Neural progenitor cell (in vitro differentiated cells): ENCODE results near the gene ANTXRL. TPM values are rescaled to one million over a fixed set of nuclear protein-coding genes. Genes with fewer than 3 reads are reported as not detected.

Source experiments
- DNase-seq: peaks from one replicate; pipeline ENCODE4 v3.0.0-alpha.2; 2016; ENCODE audit warnings: low spot score
- H2AFZ ChIP-seq: fragments of 200-600 bp; sonication (generic); replicated peaks from 2 replicates; pipeline ENCODE4 v1.6.1; 2016; ENCODE audit warnings: antibody characterized with exemption
- H3F3A ChIP-seq: fragments of 200-600 bp; sonication (generic); 2 replicates; pipeline ENCODE4 v1.6.1; 2016; ENCODE audit warnings: antibody characterized with exemption, low read depth
- H3K27ac ChIP-seq: fragments of 200-600 bp; sonication (generic); 2 replicates; pipeline ENCODE4 v1.5.1; 2016; ENCODE audit warnings: mild to moderate bottlenecking
- H3K27me3 ChIP-seq: fragments of 200-600 bp; sonication (generic); 2 replicates; pipeline ENCODE4 v1.6.1; 2016; ENCODE audit warnings: mild to moderate bottlenecking, moderate library complexity
- H3K36me3 ChIP-seq: fragments of 200-600 bp; sonication (generic); 2 replicates; pipeline ENCODE4 v1.5.1; 2016
- H3K4me1 ChIP-seq: fragments of 200-600 bp; sonication (generic); 2 replicates; pipeline ENCODE4 v1.6.1; 2016; ENCODE audit warnings: mixed run types
- H3K4me2 ChIP-seq: fragments of 200-600 bp; sonication (generic); 2 replicates; pipeline ENCODE4 v1.6.1; 2016
- H3K4me3 ChIP-seq: fragments of 200-600 bp; sonication (generic); 2 replicates; pipeline ENCODE4 v1.5.1; 2016
- H3K79me2 ChIP-seq: fragments of 200-600 bp; sonication (generic); 2 replicates; pipeline ENCODE4 v1.6.1; 2016; ENCODE audit warnings: low read depth
- H3K9ac ChIP-seq: fragments of 200-600 bp; sonication (generic); 2 replicates; pipeline ENCODE4 v1.6.1; 2016
- H3K9me3 ChIP-seq: fragments of 200-600 bp; sonication (generic); 2 replicates; pipeline ENCODE4 v1.5.1; 2016; ENCODE audit warnings: low read depth
- H4K20me1 ChIP-seq: fragments of 200-600 bp; sonication (generic); 2 replicates; pipeline ENCODE4 v1.6.1; 2016; ENCODE audit warnings: low read depth
- H3K27ac Mint-ChIP-seq: 3 replicates; pipeline ENCODE4 v1.8.0; 2021; ENCODE audit warnings: mixed read lengths
- H3K27me3 Mint-ChIP-seq: 2 replicates; pipeline ENCODE4 v1.8.0; 2022; ENCODE audit warnings: low read depth, mild to moderate bottlenecking, inconsistent platforms, moderate library complexity, mixed read lengths; ENCODE audit not compliant: insufficient read depth
- H3K36me3 Mint-ChIP-seq: 3 replicates; pipeline ENCODE4 v1.8.0; 2021; ENCODE audit warnings: mixed read lengths
- H3K4me1 Mint-ChIP-seq: 3 replicates; pipeline ENCODE4 v1.8.0; 2021; ENCODE audit warnings: mixed read lengths
- H3K4me3 Mint-ChIP-seq: 3 replicates; pipeline ENCODE4 v1.8.0; 2021; ENCODE audit warnings: mild to moderate bottlenecking, moderate library complexity, mixed read lengths
- H3K9me3 Mint-ChIP-seq: 3 replicates; pipeline ENCODE4 v1.8.0; 2020; ENCODE audit warnings: mixed read lengths
- CTCF ChIP-seq: fragments of 200-600 bp; sonication (generic); IDR thresholded peaks from 2 replicates; pipeline ENCODE4 v1.5.1; 2017; ENCODE audit warnings: antibody characterized with exemption, mild to moderate bottlenecking
- EZH2 ChIP-seq: fragments of 200-600 bp; sonication (generic); IDR thresholded peaks from 2 replicates; pipeline ENCODE4 v1.6.1; 2017; ENCODE audit warnings: antibody characterized with exemption, mild to moderate bottlenecking, moderate library complexity
- EZH2phosphoT487 ChIP-seq: fragments of 200-600 bp; sonication (generic); IDR thresholded peaks from 2 replicates; pipeline ENCODE4 v1.6.1; 2017; ENCODE audit warnings: antibody characterized with exemption
- total RNA-seq: library from RNA; depleted of rRNA; stranded (reverse); fragments of >200 nt; gene quantifications from 2 replicates; pipeline ENCODE4 v1.2.3, GENCODE V29; 2015; ENCODE audit warnings: low replicate concordance

ANTXRL gene
- total RNA-seq, 1 donor from 2014 or later = not detected

DNA sequence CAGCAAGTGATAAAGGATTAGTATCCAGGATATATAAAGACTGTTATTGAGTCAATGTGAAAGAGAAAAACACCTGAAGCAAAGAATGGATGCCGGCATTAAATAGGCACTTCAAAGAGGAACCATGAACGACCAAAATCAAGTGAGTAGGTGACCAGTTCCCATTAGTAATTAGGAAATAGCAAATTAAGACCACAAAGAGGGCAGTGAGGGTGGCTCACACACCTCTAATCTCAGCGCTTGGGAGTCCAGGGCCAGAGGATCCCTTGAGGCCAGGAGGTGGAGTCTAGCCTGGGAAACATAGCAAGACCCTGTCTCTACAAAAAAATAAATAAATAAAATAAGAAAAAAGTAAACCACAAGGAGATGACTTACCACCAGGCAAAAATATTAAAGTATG lies 1.5 kb upstream of the ANTXRL start:
- Histone ChIP-seq H2AFZ (no peak overlapping the region), H4K20me1 (peaks cover 24% of the 10 kb centered on the region), H3K4me2 (peak overlapping the region; percentile 86), H3K27ac (no peak overlapping the region), H3F3A (peaks cover 7% of the 10 kb centered on the region), H3K4me1 (peaks cover 7% of the 10 kb centered on the region), H3K9ac (no peak overlapping the region), H3K27me3 (peaks cover 79% of the 10 kb centered on the region), H3K9me3 (no peaks in the 10 kb centered on the region), H3K79me2 (no peaks in the 10 kb centered on the region), H3K36me3 (no peaks in the 10 kb centered on the region), H3K4me3 (peak overlapping the region; percentile 69)
- Mint-ChIP-seq H3K9me3 (no peaks in the 10 kb centered on the region), H3K36me3 (no peaks in the 10 kb centered on the region), H3K4me1 (peaks cover 11% of the 10 kb centered on the region), H3K27me3 (peaks cover 35% of the 10 kb centered on the region), H3K27ac (no peak overlapping the region), H3K4me3 (peak overlapping the region; percentile 82)
- no peak for DNase-seq
- TF ChIP-seq EZH2 (no peak), CTCF (no peak), EZH2phosphoT487 (no peak)

DNA sequence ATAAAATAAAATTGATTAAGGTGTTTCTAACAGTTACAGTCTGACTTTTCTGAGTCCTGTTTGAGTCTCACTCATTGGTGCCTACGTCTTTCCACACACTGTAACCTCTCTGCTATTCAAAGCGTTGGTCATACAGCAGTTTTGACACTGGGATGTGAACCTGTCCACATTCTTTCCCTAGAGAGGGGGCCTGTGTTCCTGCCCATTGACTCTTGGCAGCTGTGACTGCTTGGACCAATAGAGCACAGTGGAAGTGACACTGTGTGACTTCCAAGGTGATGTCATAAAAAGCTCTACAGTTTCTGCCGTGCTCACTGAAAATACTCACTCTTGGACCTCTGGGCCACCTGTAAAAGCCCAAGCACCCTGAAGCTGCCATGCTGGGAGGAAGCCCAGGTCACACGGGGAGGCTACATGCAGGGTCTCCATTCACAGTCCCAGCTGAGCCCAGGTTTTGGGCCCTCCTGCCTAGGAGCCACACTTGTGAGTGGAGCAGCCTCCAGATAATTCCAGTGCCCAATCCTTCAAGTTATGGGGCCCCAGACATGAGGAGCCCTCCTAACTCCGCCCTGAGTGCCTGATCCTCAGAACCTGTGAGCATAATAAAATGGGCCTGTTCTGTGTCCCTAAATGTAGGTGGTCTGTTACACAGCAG lies 704 bp upstream of the ANTXRL start:
- Mint-ChIP-seq H3K4me1 (peaks cover 11% of the 10 kb centered on the region), H3K27me3 (peaks cover 35% of the 10 kb centered on the region), H3K27ac (no peak overlapping the region), H3K9me3 (no peaks in the 10 kb centered on the region), H3K36me3 (no peaks in the 10 kb centered on the region), H3K4me3 (peak overlapping the region; percentile 30)
- no peak overlapping the region for H3K9ac ChIP-seq
- no peaks in the 10 kb centered on the region for H3K79me2 ChIP-seq
- no peak for DNase-seq
- H2AFZ ChIP-seq = no peak overlapping the region
- no peak overlapping the region for H3K4me2 ChIP-seq
- no peaks in the 10 kb centered on the region for H3K36me3 ChIP-seq
- no peak for TF ChIP-seq EZH2
- no peak for TF ChIP-seq CTCF
- TF ChIP-seq EZH2phosphoT487 = no peak
- peaks cover 71% of the 10 kb centered on the region for H3K27me3 ChIP-seq
- H3K9me3 ChIP-seq = no peaks in the 10 kb centered on the region
- no peak overlapping the region for H3K4me3 ChIP-seq
- peaks cover 7% of the 10 kb centered on the region for H3F3A ChIP-seq
- H4K20me1 ChIP-seq = peaks cover 24% of the 10 kb centered on the region
- no peak overlapping the region for H3K27ac ChIP-seq
- peaks cover 7% of the 10 kb centered on the region for H3K4me1 ChIP-seq

GRCh38 chr10:46287846-46288477 lies 1.2 kb downstream of the ANTXRL start:
- Histone ChIP-seq H3K36me3 (no peaks in the 10 kb centered on the region), H2AFZ (no peak overlapping the region), H3K9me3 (no peaks in the 10 kb centered on the region), H3K4me2 (no peak overlapping the region), H3K4me3 (no peak overlapping the region), H3K27me3 (peaks cover 53% of the 10 kb centered on the region), H3K27ac (no peak overlapping the region), H3K9ac (no peak overlapping the region), H3K4me1 (peaks cover under 1% of the 10 kb centered on the region), H3K79me2 (no peaks in the 10 kb centered on the region), H3F3A (peaks cover 7% of the 10 kb centered on the region), H4K20me1 (peaks cover 17% of the 10 kb centered on the region)
- TF ChIP-seq CTCF = no peak
- no peak for TF ChIP-seq EZH2phosphoT487
- TF ChIP-seq EZH2 = no peak
- peaks cover 27% of the 10 kb centered on the region for H3K4me1 Mint-ChIP-seq
- H3K27ac Mint-ChIP-seq = no peak overlapping the region
- H3K9me3 Mint-ChIP-seq = peaks cover 2% of the 10 kb centered on the region
- DNase-seq = no peak
- H3K27me3 Mint-ChIP-seq = peaks cover 27% of the 10 kb centered on the region
- no peaks in the 10 kb centered on the region for H3K36me3 Mint-ChIP-seq
- H3K4me3 Mint-ChIP-seq = no peak overlapping the region
